Measurements from ENCODE around the gene PCYT2.
A peak's percentile ranks its signal among the peaks of the same experiment; 100 is the strongest.

The PCYT2 gene

DNA sequence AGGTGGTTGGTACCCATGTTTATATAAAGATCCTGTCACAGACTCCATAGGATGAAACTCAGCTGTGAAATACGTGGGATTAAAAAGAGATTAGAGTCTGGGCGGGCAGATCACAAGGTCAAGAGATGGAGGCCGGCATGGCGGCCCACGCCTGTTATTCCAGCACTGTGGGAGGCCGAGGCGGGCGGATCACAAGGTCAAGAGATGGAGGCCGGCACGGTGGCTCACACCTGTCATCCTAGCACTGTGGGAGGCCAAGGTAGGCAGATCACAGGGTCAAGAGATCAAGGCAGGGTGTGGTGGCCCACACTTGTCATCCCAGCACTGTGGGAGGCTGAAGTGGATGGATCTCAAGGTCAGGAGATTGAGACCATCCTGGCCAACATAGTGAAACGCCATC is 15.8 kb downstream of the PCYT2 start:
- Histone ChIP-seq H3K9me3 (ENCODE audit: control extremely low read depth in 1 of 5, control insufficient read depth in 4 of 5, insufficient read depth in 2 of 5, low read depth in 1 of 5, low read length in 4 of 5) (no peaks in the 10 kb centered on the region), H3K36me3 (ENCODE audit: control insufficient read depth in 4 of 4, insufficient read depth in 4 of 4, low read length in 3 of 4) (peaks cover 11 to 44% (median 35%) of the 10 kb centered on the region in 4 experiments), H3K4me3 (ENCODE audit: control insufficient read depth in 1 of 7, extremely low read depth in 1 of 7, insufficient read depth in 4 of 7, low read depth in 2 of 7, low read length in 6 of 7) (no peak overlapping the region), H3K27me3 (replicated peaks in 2 of 5; ENCODE audit: control insufficient read depth in 4 of 5, insufficient read depth in 5 of 5, low read length in 4 of 5) (peaks cover 0 to 2% (median 0%) of the 10 kb centered on the region in 5 experiments), H3K27ac (ENCODE audit: insufficient read depth in 1 of 2, low read depth in 1 of 2, low read length in 2 of 2, poor library complexity in 1 of 2, severe bottlenecking in 2 of 2) (no peak overlapping the region), H3K4me1 (ENCODE audit: control extremely low read depth in 1 of 4, control insufficient read depth in 4 of 4, insufficient read depth in 4 of 4, low read length in 3 of 4) (peaks cover under 1 to 11% (median 3%) of the 10 kb centered on the region in 4 experiments)
- WGBS (ENCODE audit: insufficient coverage), result 100% methylated on average over 10 of the region's 11 CpGs
- CTCF ChIA-PET, result no interaction called here
- DNase-seq, result no peak
- POLR2A ChIA-PET, result no interaction called here

DNA sequence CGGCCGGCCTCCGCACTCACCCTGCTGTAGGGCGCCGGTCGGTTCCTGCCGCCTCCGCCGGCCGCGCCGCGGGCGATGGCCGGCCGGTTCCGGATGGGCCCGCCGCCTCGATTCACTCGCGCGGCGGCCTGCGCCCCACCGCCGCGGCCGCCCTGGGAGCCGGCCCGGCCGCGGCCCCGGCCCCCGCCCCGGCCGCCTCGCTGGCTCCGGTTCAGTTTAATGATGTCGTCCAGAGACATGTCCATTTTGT is 20.0 kb downstream of the PCYT2 start:
- Histone ChIP-seq H3K36me3 (ENCODE audit: control insufficient read depth in 4 of 4, insufficient read depth in 4 of 4, low read length in 3 of 4) (peaks cover 7 to 52% (median 41%) of the 10 kb centered on the region in 4 experiments), H3K27me3 (replicated peaks in 2 of 5; ENCODE audit: control insufficient read depth in 4 of 5, insufficient read depth in 5 of 5, low read length in 4 of 5) (no peaks in the 10 kb centered on the region), H3K4me1 (ENCODE audit: control extremely low read depth in 1 of 4, control insufficient read depth in 4 of 4, insufficient read depth in 4 of 4, low read length in 3 of 4) (peaks cover 7 to 21% (median 13%) of the 10 kb centered on the region in 4 experiments), H3K27ac (ENCODE audit: insufficient read depth in 1 of 2, low read depth in 1 of 2, low read length in 2 of 2, poor library complexity in 1 of 2, severe bottlenecking in 2 of 2) (peak overlapping the region; percentile 68 to 84), H3K4me3 (ENCODE audit: control insufficient read depth in 1 of 7, extremely low read depth in 1 of 7, insufficient read depth in 4 of 7, low read depth in 2 of 7, low read length in 6 of 7) (peak overlapping the region; percentile 67 to 86 (median 81)), H3K9me3 (ENCODE audit: control extremely low read depth in 1 of 5, control insufficient read depth in 4 of 5, insufficient read depth in 2 of 5, low read depth in 1 of 5, low read length in 4 of 5) (no peaks in the 10 kb centered on the region)
- 0% methylated on average over 38 of the region's 40 CpGs for WGBS (ENCODE audit: insufficient coverage)
- ChIA-PET CTCF (no interaction called here), POLR2A (interaction anchor here (1.1 to 1.6 kb wide), 2 partner anchors 11 to 25 kb away, joined by 4 to 5 read pairs; no protein-coding TSS in a partner anchor)
- no peak for DNase-seq

DNA sequence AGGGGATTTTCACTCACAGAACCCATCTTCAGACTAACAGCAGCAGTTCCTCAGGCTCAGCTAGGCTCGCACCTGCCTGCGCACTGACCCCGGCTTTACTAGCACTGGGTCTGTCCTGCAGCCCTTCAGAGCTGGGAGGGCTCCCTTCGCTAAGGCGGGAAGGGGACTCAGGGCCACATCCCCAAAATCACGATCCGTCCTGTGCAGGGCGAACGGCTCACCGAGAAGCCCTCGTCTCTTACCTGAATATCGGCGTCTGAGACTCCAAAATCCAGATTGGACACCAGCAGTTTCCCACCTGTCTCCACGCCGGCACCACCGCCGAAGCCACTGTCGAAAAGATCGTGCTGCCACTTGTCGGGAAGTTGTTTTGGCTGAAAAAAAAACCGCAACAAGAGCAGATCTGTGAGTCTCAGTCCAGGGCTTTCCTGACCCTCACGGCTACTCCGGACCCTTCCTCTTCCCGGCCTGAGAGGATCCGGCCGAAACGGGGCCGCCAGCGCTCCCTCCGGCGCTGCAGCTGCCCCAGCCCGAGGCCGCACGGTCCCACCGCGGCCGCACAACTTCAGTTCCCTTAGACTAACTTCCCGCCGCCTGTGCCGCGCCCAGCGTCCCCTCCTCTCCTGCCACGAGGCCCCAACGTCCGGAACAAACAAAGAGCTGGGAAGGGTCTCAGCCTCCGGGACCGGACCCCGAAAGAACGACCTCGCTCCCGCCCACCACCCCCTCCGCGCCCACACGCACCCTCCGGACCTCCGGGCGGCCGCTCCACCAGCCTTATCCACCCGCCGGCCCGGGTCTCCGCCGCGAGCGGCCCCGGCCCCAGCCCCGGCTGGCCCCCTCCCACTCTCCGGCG is 20.5 kb downstream of the PCYT2 start:
- ChIA-PET POLR2A (no interaction called here), CTCF (interaction anchor here (1.4 kb wide), 1 partner anchor 21 kb away, joined by 4 read pairs; no protein-coding TSS in a partner anchor)
- H3K9me3 ChIP-seq (ENCODE audit: control extremely low read depth in 1 of 5, control insufficient read depth in 4 of 5, insufficient read depth in 2 of 5, low read depth in 1 of 5, low read length in 4 of 5), result no peaks in the 10 kb centered on the region
- 12% methylated on average over 60 of the region's 69 CpGs for WGBS (ENCODE audit: insufficient coverage)
- peak overlapping the region; percentile 68 to 84 for H3K27ac ChIP-seq (ENCODE audit: insufficient read depth in 1 of 2, low read depth in 1 of 2, low read length in 2 of 2, poor library complexity in 1 of 2, severe bottlenecking in 2 of 2)
- H3K4me3 ChIP-seq (ENCODE audit: control insufficient read depth in 1 of 7, extremely low read depth in 1 of 7, insufficient read depth in 4 of 7, low read depth in 2 of 7, low read length in 6 of 7), result peak overlapping the region; percentile 67 to 86 (median 81)
- peaks cover 7 to 57% (median 44%) of the 10 kb centered on the region in 4 experiments for H3K36me3 ChIP-seq (ENCODE audit: control insufficient read depth in 4 of 4, insufficient read depth in 4 of 4, low read length in 3 of 4)
- H3K27me3 ChIP-seq (replicated peaks in 2 of 5; ENCODE audit: control insufficient read depth in 4 of 5, insufficient read depth in 5 of 5, low read length in 4 of 5), result no peaks in the 10 kb centered on the region
- H3K4me1 ChIP-seq (ENCODE audit: control extremely low read depth in 1 of 4, control insufficient read depth in 4 of 4, insufficient read depth in 4 of 4, low read length in 3 of 4), result peaks cover 7 to 21% (median 13%) of the 10 kb centered on the region in 4 experiments
- peak in 1 of 3 donors; percentile 47 for DNase-seq

DNA sequence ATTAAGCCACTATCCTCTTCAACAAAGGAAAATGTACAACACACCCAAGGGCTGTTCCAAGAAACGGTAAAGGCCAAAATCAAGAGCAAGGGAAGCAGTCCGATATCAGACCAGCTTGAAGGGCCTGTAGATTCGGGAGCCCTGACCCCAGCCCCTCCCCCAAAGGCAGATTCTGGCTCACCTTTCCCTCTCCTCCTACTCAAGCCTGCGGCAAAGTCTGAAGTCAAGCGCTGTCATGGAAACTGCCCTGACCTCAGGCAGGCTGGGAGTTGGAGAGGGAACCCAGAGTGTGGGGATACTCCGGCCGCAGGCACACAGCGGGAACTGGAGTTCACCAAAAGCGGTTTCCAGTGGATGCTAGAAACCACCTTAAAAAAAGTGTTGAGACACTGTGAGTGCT is 21.6 kb downstream of the PCYT2 start:
- H3K27me3 ChIP-seq (replicated peaks in 2 of 5; ENCODE audit: control insufficient read depth in 4 of 5, insufficient read depth in 5 of 5, low read length in 4 of 5), result no peaks in the 10 kb centered on the region
- no peak for DNase-seq
- H3K36me3 ChIP-seq (ENCODE audit: control insufficient read depth in 4 of 4, insufficient read depth in 4 of 4, low read length in 3 of 4), result peaks cover 7 to 62% (median 48%) of the 10 kb centered on the region in 4 experiments
- ChIA-PET CTCF (interaction anchor here (1.3 to 1.4 kb wide), 2 partner anchors 16 to 20 kb away, joined by 4 to 5 read pairs; no protein-coding TSS in a partner anchor), POLR2A (no interaction called here)
- peaks cover 7 to 21% (median 13%) of the 10 kb centered on the region in 4 experiments for H3K4me1 ChIP-seq (ENCODE audit: control extremely low read depth in 1 of 4, control insufficient read depth in 4 of 4, insufficient read depth in 4 of 4, low read length in 3 of 4)
- 98% methylated on average over 7 of the region's 9 CpGs for WGBS (ENCODE audit: insufficient coverage)
- no peaks in the 10 kb centered on the region for H3K9me3 ChIP-seq (ENCODE audit: control extremely low read depth in 1 of 5, control insufficient read depth in 4 of 5, insufficient read depth in 2 of 5, low read depth in 1 of 5, low read length in 4 of 5)
- peak overlapping the region in 2 of 7 experiments; percentile 83 to 86 for H3K4me3 ChIP-seq (ENCODE audit: control insufficient read depth in 1 of 7, extremely low read depth in 1 of 7, insufficient read depth in 4 of 7, low read depth in 2 of 7, low read length in 6 of 7)
- H3K27ac ChIP-seq (ENCODE audit: insufficient read depth in 1 of 2, low read depth in 1 of 2, low read length in 2 of 2, poor library complexity in 1 of 2, severe bottlenecking in 2 of 2), result peak overlapping the region; percentile 33 to 84

DNA sequence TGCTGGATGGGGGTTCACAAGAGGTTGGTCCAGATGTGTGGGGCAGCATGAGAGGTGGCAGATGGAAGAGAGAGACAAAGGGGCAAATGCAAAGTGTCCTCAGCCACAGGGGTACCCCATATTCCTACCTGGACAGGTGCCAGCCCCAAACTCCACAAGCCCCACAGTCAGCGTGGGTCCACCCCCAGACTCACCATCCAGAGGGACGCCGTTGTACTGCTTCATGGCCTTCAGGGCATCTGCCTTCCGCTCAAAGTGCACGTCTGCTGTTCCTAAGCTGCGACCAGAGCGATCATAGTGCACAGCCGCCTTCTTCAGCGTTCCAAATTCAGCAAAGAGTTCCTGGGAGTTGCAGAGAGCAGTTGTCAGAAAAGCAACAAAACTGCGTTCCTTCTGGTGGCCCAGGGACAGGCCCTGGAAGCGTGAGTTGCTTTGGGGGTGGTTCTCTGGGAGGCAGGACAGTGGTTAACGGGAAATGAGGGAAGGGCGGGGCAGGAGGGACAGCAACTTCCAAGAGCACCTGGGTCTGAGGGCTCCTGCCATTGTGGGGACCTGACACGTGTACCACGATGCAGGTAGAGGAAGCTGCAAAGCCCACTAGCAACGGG is 22.1 kb downstream of the PCYT2 start:
- Histone ChIP-seq H3K27ac (ENCODE audit: insufficient read depth in 1 of 2, low read depth in 1 of 2, low read length in 2 of 2, poor library complexity in 1 of 2, severe bottlenecking in 2 of 2) (peak overlapping the region; percentile 33 to 84), H3K4me1 (ENCODE audit: control extremely low read depth in 1 of 4, control insufficient read depth in 4 of 4, insufficient read depth in 4 of 4, low read length in 3 of 4) (peaks cover 7 to 21% (median 13%) of the 10 kb centered on the region in 4 experiments), H3K9me3 (ENCODE audit: control extremely low read depth in 1 of 5, control insufficient read depth in 4 of 5, insufficient read depth in 2 of 5, low read depth in 1 of 5, low read length in 4 of 5) (no peaks in the 10 kb centered on the region), H3K4me3 (ENCODE audit: control insufficient read depth in 1 of 7, extremely low read depth in 1 of 7, insufficient read depth in 4 of 7, low read depth in 2 of 7, low read length in 6 of 7) (no peak overlapping the region), H3K27me3 (replicated peaks in 2 of 5; ENCODE audit: control insufficient read depth in 4 of 5, insufficient read depth in 5 of 5, low read length in 4 of 5) (no peaks in the 10 kb centered on the region), H3K36me3 (ENCODE audit: control insufficient read depth in 4 of 4, insufficient read depth in 4 of 4, low read length in 3 of 4) (peaks cover 5 to 63% (median 48%) of the 10 kb centered on the region in 4 experiments)
- DNase-seq, result no peak
- ChIA-PET POLR2A (no interaction called here), CTCF (interaction anchor here (1.3 kb wide), 1 partner anchor 15 kb away, joined by 5 read pairs; no protein-coding TSS in a partner anchor)
- 98% methylated on average over 11 of the region's 16 CpGs for WGBS (ENCODE audit: insufficient coverage)

DNA sequence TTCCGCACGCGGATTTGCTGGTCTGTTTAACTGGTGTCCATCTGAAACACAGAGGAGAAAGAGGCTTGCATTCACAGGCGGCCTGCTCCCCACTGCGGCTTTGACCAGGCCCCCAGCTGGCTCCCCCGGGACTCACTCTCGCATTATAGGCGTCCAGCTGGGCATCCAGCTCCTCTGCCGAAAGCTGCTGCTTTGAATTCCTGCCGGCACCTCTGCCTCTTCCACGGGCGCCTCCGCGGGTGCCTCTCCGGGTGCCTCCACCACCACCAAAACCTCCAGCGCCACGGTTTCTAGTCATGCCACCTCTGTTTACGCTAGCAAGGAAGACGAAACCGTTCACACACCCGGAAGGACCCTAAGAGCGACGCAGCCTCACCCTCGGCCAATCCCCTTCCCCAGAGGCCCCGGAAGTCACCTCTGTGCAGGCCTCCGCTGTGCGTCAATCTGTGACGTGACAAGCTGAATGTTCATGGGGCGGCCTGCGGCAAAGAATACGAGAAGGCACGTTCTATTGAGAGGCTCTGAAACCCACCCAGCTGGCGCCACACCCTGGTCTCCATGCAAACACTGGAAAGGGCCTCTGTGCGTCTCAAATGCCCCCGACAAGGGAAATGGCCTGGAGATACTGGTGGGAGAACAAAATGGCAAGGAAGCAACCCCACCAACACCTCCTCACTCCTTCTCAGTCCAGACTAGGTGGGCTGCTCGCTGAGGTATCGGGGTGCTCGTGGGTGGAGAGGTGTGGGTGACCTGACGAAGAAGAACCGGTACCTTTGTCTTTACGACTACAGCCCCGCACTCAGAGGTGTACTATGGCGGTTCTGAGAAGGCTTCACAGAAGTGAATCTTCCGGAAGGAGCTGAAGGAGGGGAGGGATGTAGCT is 22.9 kb downstream of the PCYT2 start:
- H3K4me1 ChIP-seq (ENCODE audit: control extremely low read depth in 1 of 4, control insufficient read depth in 4 of 4, insufficient read depth in 4 of 4, low read length in 3 of 4), result peaks cover 7 to 21% (median 13%) of the 10 kb centered on the region in 4 experiments

More for the DNA sequence above, 22.9 kb downstream of the PCYT2 start:
- no peak for DNase-seq
- WGBS (ENCODE audit: insufficient coverage), result 97% methylated on average over 34 of the region's 44 CpGs
- Histone ChIP-seq H3K27ac (ENCODE audit: insufficient read depth in 1 of 2, low read depth in 1 of 2, low read length in 2 of 2, poor library complexity in 1 of 2, severe bottlenecking in 2 of 2) (no peak overlapping the region), H3K27me3 (replicated peaks in 2 of 5; ENCODE audit: control insufficient read depth in 4 of 5, insufficient read depth in 5 of 5, low read length in 4 of 5) (no peaks in the 10 kb centered on the region), H3K36me3 (ENCODE audit: control insufficient read depth in 4 of 4, insufficient read depth in 4 of 4, low read length in 3 of 4) (peaks cover 5 to 66% (median 52%) of the 10 kb centered on the region in 4 experiments), H3K9me3 (ENCODE audit: control extremely low read depth in 1 of 5, control insufficient read depth in 4 of 5, insufficient read depth in 2 of 5, low read depth in 1 of 5, low read length in 4 of 5) (no peaks in the 10 kb centered on the region), H3K4me3 (ENCODE audit: control insufficient read depth in 1 of 7, extremely low read depth in 1 of 7, insufficient read depth in 4 of 7, low read depth in 2 of 7, low read length in 6 of 7) (no peak overlapping the region)
- CTCF ChIA-PET, result interaction anchor here (1.3 kb wide), 1 partner anchor 15 kb away, joined by 5 read pairs; no protein-coding TSS in a partner anchor
- POLR2A ChIA-PET, result no interaction called here
